GM06990 (cell line): ENCODE measurements around the gene ICA1.

Experiments used
- DNase-seq: peaks from one replicate; pipeline ENCODE4 v3.0.0-alpha.2; 2011; ENCODE audit not compliant: insufficient read length; ENCODE audit errors: extremely low read depth
- H3K27me3 ChIP-seq: replicated peaks from 2 replicates; pipeline ENCODE4 v1.6.0; 2011; ENCODE audit warnings: low read length; ENCODE audit not compliant: control insufficient read depth, insufficient read depth
- H3K36me3 ChIP-seq: 2 replicates; pipeline ENCODE4 v1.5.1; 2011; ENCODE audit warnings: low read length; ENCODE audit not compliant: control insufficient read depth, insufficient read depth
- H3K4me3 ChIP-seq: replicated peaks from 2 replicates; pipeline ENCODE4 v1.5.1; 2011; ENCODE audit warnings: low read depth, mild to moderate bottlenecking, control low read depth, low read length
- TF ChIP-seq, protein P1 (sequence below): IDR thresholded peaks from 2 replicates; pipeline ENCODE4 v1.5.1; 2011; ENCODE audit warnings: low read length, control low read depth, mild to moderate bottlenecking, inconsistent platforms; ENCODE audit not compliant: insufficient read depth, poor library complexity, severe bottlenecking

The ICA1 gene

DNA sequence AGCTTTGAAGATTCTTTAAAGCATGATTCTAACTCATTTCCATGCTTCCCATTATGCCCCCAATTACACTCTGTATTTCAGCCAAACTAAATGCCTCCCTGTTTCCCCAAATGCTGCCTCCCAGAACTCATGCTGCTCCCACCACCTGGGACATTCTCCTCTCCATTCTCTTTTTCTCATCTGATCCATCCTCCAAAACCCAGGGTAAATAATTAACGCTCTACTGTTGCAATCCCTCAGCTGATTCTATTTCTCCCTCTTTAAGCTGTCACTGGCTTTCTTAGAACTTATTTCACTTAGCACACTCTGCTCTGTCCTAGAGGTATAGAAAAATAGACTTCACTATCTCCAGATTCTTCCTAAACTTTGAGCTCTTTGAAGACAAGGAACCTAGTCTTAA is 104.7 kb downstream of the ICA1 start:
- H3K27me3 ChIP-seq, result no peaks in the 10 kb centered on the region

DNA sequence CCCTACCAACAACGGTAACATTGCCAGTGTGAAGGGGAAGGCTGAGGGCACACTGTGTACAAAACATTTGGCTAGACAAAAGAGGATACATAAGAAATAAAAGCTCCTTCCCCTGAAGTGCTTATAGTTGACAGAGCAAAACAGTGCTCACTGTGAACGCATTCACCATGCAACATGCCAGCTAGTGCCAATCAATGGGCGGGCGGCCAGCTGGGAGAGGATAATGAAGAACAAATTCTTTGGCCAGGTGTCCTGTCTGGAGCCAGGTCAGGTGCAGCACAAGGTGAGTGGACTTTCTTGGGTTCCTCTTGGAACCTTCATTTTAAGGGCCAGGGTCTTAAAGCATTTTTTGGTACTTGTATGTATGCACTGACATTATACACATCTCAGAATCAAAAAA is 106.1 kb downstream of the ICA1 start:
- TF ChIP-seq, protein P1, sequence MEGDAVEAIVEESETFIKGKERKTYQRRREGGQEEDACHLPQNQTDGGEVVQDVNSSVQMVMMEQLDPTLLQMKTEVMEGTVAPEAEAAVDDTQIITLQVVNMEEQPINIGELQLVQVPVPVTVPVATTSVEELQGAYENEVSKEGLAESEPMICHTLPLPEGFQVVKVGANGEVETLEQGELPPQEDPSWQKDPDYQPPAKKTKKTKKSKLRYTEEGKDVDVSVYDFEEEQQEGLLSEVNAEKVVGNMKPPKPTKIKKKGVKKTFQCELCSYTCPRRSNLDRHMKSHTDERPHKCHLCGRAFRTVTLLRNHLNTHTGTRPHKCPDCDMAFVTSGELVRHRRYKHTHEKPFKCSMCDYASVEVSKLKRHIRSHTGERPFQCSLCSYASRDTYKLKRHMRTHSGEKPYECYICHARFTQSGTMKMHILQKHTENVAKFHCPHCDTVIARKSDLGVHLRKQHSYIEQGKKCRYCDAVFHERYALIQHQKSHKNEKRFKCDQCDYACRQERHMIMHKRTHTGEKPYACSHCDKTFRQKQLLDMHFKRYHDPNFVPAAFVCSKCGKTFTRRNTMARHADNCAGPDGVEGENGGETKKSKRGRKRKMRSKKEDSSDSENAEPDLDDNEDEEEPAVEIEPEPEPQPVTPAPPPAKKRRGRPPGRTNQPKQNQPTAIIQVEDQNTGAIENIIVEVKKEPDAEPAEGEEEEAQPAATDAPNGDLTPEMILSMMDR, result no peak
- no peak overlapping the region for H3K4me3 ChIP-seq
- DNase-seq, result no peak
- no peaks in the 10 kb centered on the region for H3K36me3 ChIP-seq
- H3K27me3 ChIP-seq, result no peaks in the 10 kb centered on the region

More for the DNA sequence above, 104.7 kb downstream of the ICA1 start:
- Histone ChIP-seq H3K36me3 (no peaks in the 10 kb centered on the region), H3K4me3 (no peak overlapping the region)
- DNase-seq, result no peak
- TF ChIP-seq, protein P1, result no peak

DNA sequence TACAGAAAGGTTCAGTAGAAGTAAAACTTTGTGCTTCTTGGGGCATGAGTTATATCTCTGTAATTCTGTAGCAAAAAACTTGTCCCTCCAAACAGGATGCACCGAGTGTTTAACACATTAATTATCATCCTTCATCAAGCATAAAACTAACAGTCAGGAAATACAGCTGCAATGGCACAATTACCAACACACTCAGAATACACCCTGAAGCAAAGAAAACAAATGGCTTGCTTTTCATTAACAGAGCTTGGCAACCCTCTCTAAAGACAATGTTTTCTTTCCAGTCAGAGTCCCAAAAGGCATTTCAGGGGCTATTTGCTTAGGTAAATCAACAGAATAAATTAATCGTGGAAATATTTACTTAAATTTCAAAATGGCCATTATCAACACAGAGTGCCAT is 107.7 kb downstream of the ICA1 start:
- no peak for DNase-seq
- TF ChIP-seq, protein P1, result no peak
- H3K36me3 ChIP-seq, result no peaks in the 10 kb centered on the region
- no peak overlapping the region for H3K4me3 ChIP-seq
- H3K27me3 ChIP-seq, result no peaks in the 10 kb centered on the region

- Histone ChIP-seq H3K36me3 (no peaks in the 10 kb centered on the region), H3K27me3 (no peaks in the 10 kb centered on the region), H3K4me3 (no peak overlapping the region)
- TF ChIP-seq, protein P1, result no peak
- no peak for DNase-seq
These were observed 109.3 kb downstream of the ICA1 start for GRCh38 chr7:8152489-8153192.

DNA sequence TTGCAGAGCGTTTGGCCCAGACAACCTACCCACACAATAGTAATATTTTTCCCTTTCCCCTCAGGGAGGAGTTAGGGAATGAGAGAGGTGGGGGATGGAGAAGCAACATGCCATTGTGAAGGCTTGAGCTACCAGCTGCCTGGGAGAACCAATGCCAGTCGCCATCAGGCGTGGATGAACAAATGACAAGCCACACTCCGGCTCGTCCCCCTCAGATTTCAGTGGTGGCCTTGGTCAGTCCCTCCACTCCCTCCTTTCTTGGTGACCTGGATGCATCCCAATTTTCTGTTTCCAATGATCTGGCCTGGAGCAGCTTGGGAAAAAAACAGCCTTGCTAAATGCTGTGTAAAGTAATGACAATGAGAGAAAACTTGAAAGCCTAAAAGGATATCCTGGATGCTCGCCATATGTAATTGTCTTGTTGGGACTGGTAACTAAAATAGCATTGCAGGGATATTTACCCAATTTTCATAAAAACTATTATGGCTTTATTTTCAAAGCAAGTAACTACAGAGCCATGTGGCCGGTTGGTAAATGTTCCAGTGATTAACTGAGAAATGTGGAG is 110.7 kb downstream of the ICA1 start:
- no peak for DNase-seq
- TF ChIP-seq, protein P1, result no peak
- no peak overlapping the region for H3K4me3 ChIP-seq
- H3K36me3 ChIP-seq, result no peaks in the 10 kb centered on the region
- H3K27me3 ChIP-seq, result no peaks in the 10 kb centered on the region
